Smooth muscle cell of the umbilical artery (primary cell): ENCODE results near the gene PTGES3L. TPM values are rescaled to one million over a fixed set of nuclear protein-coding genes. Genes with fewer than 3 reads are reported as not detected.

Experiments
- total RNA-seq: library from RNA; depleted of rRNA; stranded (reverse); fragments of >200 nt; gene quantifications from 2 replicates; pipeline ENCODE4 v1.2.3, GENCODE V29; 2014

PTGES3L gene
- total RNA-seq = 0.78 and 0.89 TPM in 2 replicates

DNA sequence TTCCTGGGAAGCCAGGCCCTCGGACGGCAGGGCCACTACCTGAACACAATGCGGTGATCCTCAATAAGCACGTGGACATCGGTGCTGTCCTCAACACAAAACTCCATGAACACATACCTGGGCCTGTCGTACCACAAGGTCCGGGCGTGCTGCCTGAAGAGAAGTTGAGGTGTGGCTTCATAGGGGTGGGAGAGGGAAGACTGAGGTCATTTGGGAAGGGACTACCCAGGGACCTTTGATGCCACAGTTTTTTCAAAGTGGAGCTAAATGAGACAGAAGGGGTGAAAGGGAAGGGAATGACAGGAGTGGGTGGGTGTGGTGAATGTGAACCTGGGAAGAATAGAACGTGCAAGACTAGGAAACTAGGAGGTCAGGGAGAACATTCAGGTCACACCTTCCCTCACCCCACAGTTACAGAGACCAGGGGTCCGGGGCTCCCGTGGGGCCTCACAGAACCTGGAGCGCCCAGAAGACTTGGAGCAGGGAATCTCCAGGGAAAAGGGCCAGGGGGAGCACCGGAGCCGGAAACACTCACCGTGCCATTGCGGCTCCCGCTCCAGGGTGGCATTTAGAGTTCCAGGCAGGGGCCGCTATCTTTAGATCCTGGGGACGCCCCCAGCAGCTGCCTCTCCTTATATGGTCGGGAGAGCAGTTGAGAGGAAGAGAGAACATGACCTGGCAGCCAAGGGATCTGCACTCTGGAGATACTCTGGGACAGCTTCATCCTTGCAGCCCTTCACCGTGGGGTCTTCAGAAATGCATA is at the start of gene PTGES3L:
TSS of gene PTGES3L (minus strand) at position 570 of the 763 bp plus-strand sequence. CDS start at position 543, 27 bp downstream.

DNA sequence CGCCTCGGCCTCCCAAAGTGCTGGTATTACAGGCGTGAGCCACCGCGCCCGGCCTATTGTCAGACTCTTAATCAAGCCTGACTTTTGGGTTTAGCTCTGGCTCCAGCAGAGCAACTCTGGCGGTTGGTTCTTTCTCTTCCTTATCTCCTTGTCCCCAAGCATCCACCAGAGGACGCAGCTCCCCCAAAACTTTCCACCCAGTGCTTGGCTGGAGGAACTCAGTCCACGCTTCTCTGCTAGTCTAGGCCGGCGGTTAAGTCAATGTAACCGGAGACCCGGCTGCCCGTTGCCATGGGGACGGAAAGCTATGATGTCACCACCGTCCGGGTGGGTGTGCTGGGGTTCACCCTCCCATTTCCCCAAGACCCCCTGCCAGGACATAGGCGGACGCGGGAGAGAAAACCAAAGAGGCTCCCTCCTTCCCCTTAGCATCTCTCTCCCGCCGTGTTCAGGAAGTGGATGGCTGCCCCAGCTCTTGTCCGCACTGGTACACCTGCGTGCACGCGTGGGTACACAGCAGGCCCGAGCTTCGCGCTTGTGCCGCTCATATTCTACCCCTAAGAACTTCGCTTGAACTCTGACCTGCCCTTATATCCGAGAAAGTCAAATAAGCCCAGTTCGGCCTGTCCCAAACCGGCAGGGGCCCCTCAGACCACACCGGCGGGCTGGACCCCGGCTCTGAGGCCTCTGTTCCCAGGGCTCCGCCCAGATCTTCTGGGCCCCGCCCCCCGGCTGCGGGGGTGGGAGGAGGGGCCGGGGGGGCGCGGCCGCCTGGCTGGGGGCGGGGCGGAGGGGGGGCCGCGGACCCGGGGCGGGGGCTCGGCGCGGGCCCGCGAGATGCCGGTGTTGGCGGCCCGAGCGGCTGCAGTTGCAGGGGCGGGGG is 44.8 kb upstream of the PTGES3L start, which contains the start of gene RND2:
TSS of gene RND2 (plus strand) at position 825 of the 883 bp plus-strand sequence. CDS start 117 bp downstream, outside the sequence.

DNA sequence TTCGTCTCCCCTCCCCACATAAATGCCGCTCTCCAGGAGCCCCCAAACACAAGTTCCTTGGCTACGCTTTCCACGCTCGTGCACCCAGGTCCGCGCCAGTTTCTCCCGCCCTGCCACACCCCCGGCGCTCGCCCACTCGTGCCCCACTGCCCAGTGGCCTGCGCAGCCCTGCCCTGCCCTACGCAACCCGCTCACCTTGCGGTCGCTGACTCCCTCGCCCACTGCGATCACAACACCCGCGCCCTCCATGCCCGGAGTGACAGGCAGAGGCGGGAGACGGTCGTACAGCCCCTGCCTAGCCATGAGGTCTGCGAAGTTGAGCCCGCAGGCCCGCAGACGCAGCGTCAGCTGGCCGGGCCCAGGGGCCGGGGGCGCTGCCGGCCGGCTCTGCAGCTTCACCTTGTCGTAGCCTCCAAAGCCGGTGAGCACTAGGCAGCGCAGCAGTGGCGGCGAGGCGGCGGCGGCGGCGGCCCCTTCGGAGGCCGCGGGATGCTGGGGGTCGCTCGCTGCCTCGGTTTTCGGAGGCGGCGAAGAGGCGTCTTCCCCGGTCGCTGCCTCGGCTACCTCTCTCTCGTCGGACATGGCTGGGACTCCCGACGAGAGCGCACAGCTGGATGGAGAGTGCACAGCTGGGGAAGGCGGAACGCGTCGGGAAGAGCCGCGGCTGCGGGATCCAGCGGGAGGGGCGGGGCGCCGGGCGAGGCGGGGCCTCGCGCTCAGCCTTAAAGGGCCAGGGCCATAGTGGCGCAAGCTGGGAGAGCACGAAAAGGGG is 42.0 kb upstream of the PTGES3L start, which contains the start of gene VAT1:
TSS of gene VAT1 (minus strand) at position 645 of the 772 bp plus-strand sequence. CDS start at position 582, 63 bp downstream.

DNA sequence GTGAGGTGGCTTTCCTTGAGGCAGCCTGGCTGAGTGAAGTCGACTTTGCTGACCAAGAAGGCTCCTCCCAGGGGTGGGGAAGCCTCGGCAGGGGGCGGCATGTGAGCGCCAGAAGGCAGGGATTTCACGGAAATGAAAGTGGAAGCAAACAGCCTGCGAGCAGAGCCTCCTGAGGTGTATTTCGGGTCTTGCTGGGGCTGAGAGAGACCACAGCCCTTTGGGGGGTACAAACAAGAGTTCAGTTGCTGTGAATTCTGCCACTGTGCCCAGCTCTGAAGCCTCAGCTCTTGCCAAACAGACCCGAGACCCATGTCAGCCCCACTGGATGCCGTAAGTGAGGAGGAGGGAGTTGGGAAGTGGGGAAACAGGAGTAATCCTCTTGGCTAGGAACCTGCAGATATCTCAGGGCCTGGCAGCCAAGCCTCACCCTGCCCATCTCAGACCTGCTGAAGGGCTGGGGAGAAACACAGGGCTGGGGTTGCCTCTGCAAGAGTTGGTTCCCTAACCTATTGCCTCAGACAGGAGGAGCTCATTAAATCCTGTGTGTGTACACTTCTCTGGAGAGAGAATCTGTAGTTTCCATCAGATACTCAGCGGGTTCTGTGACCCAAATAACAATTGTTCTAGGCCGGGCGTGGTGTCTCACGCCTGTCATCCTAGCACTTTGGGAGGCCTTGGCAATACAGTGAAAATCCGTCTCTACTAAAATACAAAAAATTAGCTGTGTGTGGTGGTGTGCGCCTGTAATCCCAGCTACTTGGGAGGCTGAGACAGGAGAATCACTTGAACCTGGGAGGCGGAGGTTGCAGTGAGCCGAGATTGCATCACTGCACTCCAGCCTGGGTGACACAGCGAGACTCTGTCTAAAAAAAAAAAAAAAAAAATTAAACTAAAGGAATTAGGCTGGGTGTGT is 27.0 kb upstream of the PTGES3L start, which contains the start of gene IFI35:
TSS of gene IFI35 (plus strand) at position 146 of the 913 bp plus-strand sequence. CDS start at position 310, 164 bp downstream.

DNA sequence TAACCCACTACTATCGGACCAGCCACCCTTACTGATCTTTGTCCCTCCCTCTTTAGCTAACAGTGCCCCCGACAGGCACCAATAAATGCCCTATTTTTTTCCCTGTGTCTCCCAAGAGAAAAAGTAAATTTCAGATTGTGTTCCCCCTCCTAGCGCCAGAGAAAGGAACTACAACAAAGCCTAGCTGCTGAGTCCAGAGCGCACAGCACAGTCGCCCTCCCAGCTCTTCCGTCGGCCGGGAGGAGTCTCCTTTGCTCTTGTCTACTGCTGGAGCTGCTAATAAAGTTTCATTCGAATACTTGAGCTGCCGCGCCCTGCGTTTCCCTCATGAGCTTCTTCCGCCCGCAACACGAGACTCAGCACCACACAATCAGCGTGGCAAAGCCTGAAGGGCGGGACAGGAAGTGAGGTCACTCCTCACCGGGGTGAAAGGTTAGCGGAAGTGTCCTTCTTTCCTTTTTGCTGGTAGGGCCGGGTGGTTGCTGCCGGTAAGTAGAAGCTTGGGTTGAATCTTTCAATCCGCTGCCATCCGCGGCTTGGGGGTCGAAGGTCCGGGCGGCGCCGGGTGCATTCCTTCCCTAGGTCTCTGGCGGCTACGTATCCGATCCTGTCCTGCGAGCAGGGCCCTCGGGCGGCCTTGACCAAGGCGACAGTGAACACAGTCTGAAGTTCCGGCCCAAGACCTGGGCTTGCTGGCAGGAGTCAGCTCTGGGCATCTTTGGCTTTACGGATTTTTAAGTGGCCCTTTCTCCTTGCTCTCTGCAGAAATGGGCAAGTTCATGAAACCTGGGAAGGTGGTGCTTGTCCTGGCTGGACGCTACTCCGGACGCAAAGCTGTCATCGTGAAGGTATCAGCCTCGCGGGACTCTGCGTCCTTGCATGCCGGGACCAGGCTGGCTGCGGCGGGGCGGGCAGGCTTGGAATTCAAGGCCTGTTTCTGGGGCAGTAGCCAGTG is 18.4 kb upstream of the PTGES3L start, which contains the start of gene RPL27:
TSS of gene RPL27 (plus strand) at position 436 of the 955 bp plus-strand sequence. CDS start at position 768, 332 bp downstream.

DNA sequence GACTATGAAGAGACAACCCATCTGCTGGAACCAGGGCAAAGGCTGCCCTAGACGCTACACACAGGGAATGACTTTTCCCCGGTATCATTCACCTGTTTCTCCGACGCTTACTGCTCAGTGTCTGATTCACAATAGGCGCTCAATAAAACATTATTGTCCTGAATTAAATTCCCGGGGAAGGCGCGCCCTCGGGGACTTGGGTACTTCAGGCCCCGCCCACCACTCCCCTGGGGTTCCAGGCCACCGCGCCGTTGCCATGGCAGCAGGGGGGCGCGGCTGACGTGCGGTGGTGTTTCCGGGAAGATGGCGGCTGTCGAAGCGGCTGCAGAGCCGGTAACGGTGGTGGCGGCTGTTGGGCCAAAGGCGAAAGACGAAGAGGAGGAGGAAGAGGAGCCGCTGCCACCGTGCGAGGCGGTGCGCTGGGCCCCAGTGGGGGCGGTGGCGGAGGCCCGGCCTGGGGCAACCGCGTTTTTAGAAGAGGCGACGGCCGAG is 440 bp upstream of the PTGES3L start, which contains the start of gene RUNDC1:
TSS of gene RUNDC1 (plus strand) at position 292 of the 492 bp plus-strand sequence. CDS start at position 304, 12 bp downstream.

DNA sequence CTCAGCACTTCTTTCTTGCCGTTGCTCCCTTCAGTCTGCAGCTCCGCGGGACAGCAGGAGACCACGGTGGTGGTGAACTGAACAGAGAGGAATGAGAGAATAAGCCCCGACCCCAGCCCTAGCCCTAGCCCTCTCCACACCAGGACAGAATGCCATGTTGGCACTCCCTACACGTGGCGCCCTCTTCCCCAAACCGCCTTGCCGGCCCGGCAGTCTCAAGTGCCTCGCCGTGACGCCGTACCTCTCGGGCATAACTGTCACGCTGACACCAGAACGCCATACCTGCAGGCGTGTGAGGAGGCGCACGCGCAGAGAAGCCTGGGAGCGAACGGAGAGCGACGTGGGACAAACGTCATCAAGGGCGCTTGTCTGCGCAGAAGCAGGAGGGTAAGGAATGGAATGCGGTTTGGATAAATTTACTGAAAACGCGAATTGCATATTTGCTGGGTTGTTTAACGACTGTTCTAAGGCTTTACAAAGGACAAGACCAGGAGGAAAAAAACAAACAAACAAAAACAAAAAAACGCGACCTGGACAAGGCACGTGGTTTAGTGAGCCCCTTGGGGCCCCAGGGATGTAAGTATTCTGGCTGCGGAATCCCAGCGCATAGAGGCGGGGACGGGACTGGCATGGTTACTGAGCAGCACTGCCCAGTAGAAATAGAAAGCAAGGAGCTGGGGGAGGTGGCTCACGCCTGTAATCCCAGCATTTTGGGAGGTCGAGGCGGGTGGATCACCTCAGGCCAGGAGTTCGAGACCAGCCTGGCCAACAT is 15.5 kb downstream of the PTGES3L start, which contains the start of gene AARSD1:
TSS of gene AARSD1 (minus strand) at position 294 of the 772 bp plus-strand sequence. CDS start at position 280, 14 bp downstream.

Other genes with a start within 250 kb of the PTGES3L start
- 12.5 and 15.1 TPM in 2 replicates for gene EZH1, start 235.0 kb downstream of the PTGES3L start, total RNA-seq
- gene RAMP2, start 218.9 kb downstream of the PTGES3L start, total RNA-seq = not detected in 2 replicates
- gene VPS25, start 206.6 kb downstream of the PTGES3L start, total RNA-seq = 46.7 and 67.1 TPM in 2 replicates
- gene WNK4, start 199.5 kb downstream of the PTGES3L start, total RNA-seq = 1.5 and 5.3 TPM in 2 replicates
- gene COA3, start 181.4 kb downstream of the PTGES3L start, total RNA-seq = 32.8 and 53.2 TPM in 2 replicates
- gene CNTD1, start 181.2 kb downstream of the PTGES3L start, total RNA-seq = 0.05 TPM in 1 of 2 replicates, not detected in the other
- gene BECN1, start 155.8 kb downstream of the PTGES3L start, total RNA-seq = 95.9 and 96.8 TPM in 2 replicates
- gene PSME3, start 146.7 kb downstream of the PTGES3L start, total RNA-seq = 63.0 and 106 TPM in 2 replicates
- 0.59 and 0.69 TPM in 2 replicates for gene AOC2, start 135.5 kb downstream of the PTGES3L start, total RNA-seq
- gene AOC3, start 128.9 kb downstream of the PTGES3L start, total RNA-seq = 0.14 and 0.30 TPM in 2 replicates
- gene G6PC1, start 79.3 kb downstream of the PTGES3L start, total RNA-seq = not detected in 2 replicates
- gene AARSD1, start 15.6 kb downstream of the PTGES3L start, total RNA-seq = 20.3 and 24.9 TPM in 2 replicates
- gene RUNDC1, start 485 bp upstream of the PTGES3L start, total RNA-seq = 10.4 and 13.3 TPM in 2 replicates
- gene RPL27, start 18.3 kb upstream of the PTGES3L start, total RNA-seq = 516 and 1,023 TPM in 2 replicates
- 6.0 and 13.1 TPM in 2 replicates for gene IFI35, start 26.7 kb upstream of the PTGES3L start, total RNA-seq
- 116 and 150 TPM in 2 replicates for gene VAT1, start 42.3 kb upstream of the PTGES3L start, total RNA-seq
- gene RND2, start 45.2 kb upstream of the PTGES3L start, total RNA-seq = 0.23 and 0.30 TPM in 2 replicates
- gene BRCA1, start 145.3 kb upstream of the PTGES3L start, total RNA-seq = 4.2 and 12.5 TPM in 2 replicates
- 88.8 and 113 TPM in 2 replicates for gene NBR1, start 191.1 kb upstream of the PTGES3L start, total RNA-seq
- gene TMEM106A, start 231.8 kb upstream of the PTGES3L start, total RNA-seq = 4.8 and 7.9 TPM in 2 replicates
- not detected in 2 replicates for gene CCDC200, start 248.5 kb upstream of the PTGES3L start, total RNA-seq